Lower leg skin (tissue), 3 donors: ENCODE results near the gene ERBB2.

Experiments used
- POLR2A ChIP-seq, 2 donors: fragments of 450-650 bp; IDR thresholded peaks; one replicate each; pipeline ENCODE4 v1.6.1; 2016 to 2017; ENCODE audit warnings: antibody characterized with exemption in 2 of 2, mild to moderate bottlenecking in 1 of 2, moderate library complexity in 1 of 2
- TF ChIP-seq, protein P1 (sequence below), 3 donors: fragments of 450-650 bp; IDR thresholded peaks; one replicate each; pipeline ENCODE4 v1.5.1; 2016; ENCODE audit warnings: antibody characterized with exemption in 3 of 3, mild to moderate bottlenecking in 3 of 3, moderate library complexity in 2 of 3

DNA sequence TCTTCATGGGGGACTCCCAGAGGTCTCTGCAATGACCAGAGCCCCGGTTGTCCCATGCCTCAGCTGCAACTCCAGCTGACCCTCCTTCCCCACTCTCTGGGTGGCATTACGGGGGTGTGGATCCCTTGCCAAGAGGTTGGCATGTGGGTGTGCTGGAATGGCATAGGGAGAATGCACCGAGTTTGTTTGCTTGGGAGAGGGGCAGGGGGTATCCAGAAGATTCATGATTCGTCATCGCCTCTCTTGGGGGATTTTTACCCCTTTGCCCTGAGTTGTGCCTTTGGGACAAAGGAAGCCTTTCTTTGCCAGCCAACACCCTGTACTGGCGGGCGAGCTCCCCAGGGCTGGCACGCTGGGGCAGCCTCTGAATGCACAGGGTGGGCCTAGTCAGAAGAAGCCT lies 6.5 kb downstream of the ERBB2 start:
- TF ChIP-seq, protein P1, sequence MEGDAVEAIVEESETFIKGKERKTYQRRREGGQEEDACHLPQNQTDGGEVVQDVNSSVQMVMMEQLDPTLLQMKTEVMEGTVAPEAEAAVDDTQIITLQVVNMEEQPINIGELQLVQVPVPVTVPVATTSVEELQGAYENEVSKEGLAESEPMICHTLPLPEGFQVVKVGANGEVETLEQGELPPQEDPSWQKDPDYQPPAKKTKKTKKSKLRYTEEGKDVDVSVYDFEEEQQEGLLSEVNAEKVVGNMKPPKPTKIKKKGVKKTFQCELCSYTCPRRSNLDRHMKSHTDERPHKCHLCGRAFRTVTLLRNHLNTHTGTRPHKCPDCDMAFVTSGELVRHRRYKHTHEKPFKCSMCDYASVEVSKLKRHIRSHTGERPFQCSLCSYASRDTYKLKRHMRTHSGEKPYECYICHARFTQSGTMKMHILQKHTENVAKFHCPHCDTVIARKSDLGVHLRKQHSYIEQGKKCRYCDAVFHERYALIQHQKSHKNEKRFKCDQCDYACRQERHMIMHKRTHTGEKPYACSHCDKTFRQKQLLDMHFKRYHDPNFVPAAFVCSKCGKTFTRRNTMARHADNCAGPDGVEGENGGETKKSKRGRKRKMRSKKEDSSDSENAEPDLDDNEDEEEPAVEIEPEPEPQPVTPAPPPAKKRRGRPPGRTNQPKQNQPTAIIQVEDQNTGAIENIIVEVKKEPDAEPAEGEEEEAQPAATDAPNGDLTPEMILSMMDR (IDR thresholded peaks at IDR 0.05): no peak
- TF ChIP-seq POLR2A (IDR thresholded peaks at IDR 0.05): no peak
